Measurements from ENCODE around the gene SUGT1. TPM values are rescaled to one million over a fixed set of nuclear protein-coding genes. Genes with fewer than 3 reads are reported as not detected.
"Not testable (repeated sequence)": the region's sequence is repeated elsewhere in the genome, so short reads cannot be mapped to it uniquely, and the experiment has no call there.

SUGT1 gene
- total RNA-seq, 1 experiment from 2014 or later: 43.2 TPM

GRCh38 chr13:52713894-52714293 lies 61.3 kb downstream of the SUGT1 start:
- TF ChIP-seq TCF7L2 (IDR thresholded peaks at IDR 0.05; ENCODE audit: low read depth, low read length): no peak
- no peak for TF ChIP-seq SIN3A (IDR thresholded peaks at IDR 0.05; ENCODE audit: borderline replicate concordance, insufficient read depth, low read depth, low read length)
- no peak for TF ChIP-seq POLR2AphosphoS5 (IDR thresholded peaks at IDR 0.05; ENCODE audit: low read depth, low read length)
- TF ChIP-seq CTCF (IDR thresholded peaks at IDR 0.05): no peak
- no peak for TF ChIP-seq REST (IDR thresholded peaks at IDR 0.05; ENCODE audit: insufficient read depth in 1 of 2, low read depth in 2 of 2, low read length in 1 of 2)
- Histone ChIP-seq H3K27ac (ENCODE audit: low read length) (no peak overlapping the region), H3K9me3 (ENCODE audit: control insufficient read depth, insufficient read depth, low read depth, low read length) (no peaks in the 10 kb centered on the region), H3K36me3 (ENCODE audit: control insufficient read depth, insufficient read depth, low read length) (no peaks in the 10 kb centered on the region), H3K27me3 (ENCODE audit: control insufficient read depth, insufficient read depth, low read length) (no peaks in the 10 kb centered on the region), H3K4me3 (ENCODE audit: low read depth in 2 of 2, low read length in 2 of 2) (no peak overlapping the region), H3K4me1 (ENCODE audit: control insufficient read depth, insufficient read depth, low read length) (no peaks in the 10 kb centered on the region)
- no TSS peak for BruUV-seq (replicated peaks)
- in situ Hi-C loops (cut with HindIII; ENCODE audit: low pct_unique_long_range_greater_than_20kb, low sequenced_read_pairs) (no loop called here), intact Hi-C loops (cut with micrococcal nuclease; ENCODE audit: unreplicated experiment) (no loop called here)
- DNase-seq (ENCODE audit: low read depth, low spot score) (no peak), ATAC-seq (no peak)
- ChIA-PET POLR2A (no interaction called here), CTCF (no interaction called here)

GRCh38 chr13:52720904-52721303 lies 68.3 kb downstream of the SUGT1 start:
- H3K4me1 ChIP-seq (ENCODE audit: control insufficient read depth, insufficient read depth, low read length); CTCF ChIA-PET; BruUV-seq (replicated peaks): not testable (repeated sequence)

GRCh38 chr13:52721356-52721755 lies 68.7 kb downstream of the SUGT1 start:
- H3K9me3 ChIP-seq (ENCODE audit: control insufficient read depth, insufficient read depth, low read depth, low read length); H3K36me3 ChIP-seq (ENCODE audit: control insufficient read depth, insufficient read depth, low read length); H3K27me3 ChIP-seq (ENCODE audit: control insufficient read depth, insufficient read depth, low read length); H3K4me3 ChIP-seq (ENCODE audit: low read depth in 2 of 2, low read length in 2 of 2); CTCF ChIA-PET; H3K27ac ChIP-seq (ENCODE audit: low read length); DNase-seq (ENCODE audit: low read depth, low spot score); in situ Hi-C loops (cut with HindIII; ENCODE audit: low pct_unique_long_range_greater_than_20kb, low sequenced_read_pairs); ATAC-seq; H3K4me1 ChIP-seq (ENCODE audit: control insufficient read depth, insufficient read depth, low read length); intact Hi-C loops (cut with micrococcal nuclease; ENCODE audit: unreplicated experiment); BruUV-seq (replicated peaks); POLR2A ChIA-PET: not testable (repeated sequence)

More at GRCh38 chr13:52720904-52721303, 68.3 kb downstream of the SUGT1 start:
- POLR2A ChIA-PET; ATAC-seq; H3K27ac ChIP-seq (ENCODE audit: low read length); intact Hi-C loops (cut with micrococcal nuclease; ENCODE audit: unreplicated experiment); in situ Hi-C loops (cut with HindIII; ENCODE audit: low pct_unique_long_range_greater_than_20kb, low sequenced_read_pairs); H3K36me3 ChIP-seq (ENCODE audit: control insufficient read depth, insufficient read depth, low read length); H3K4me3 ChIP-seq (ENCODE audit: low read depth in 2 of 2, low read length in 2 of 2); H3K9me3 ChIP-seq (ENCODE audit: control insufficient read depth, insufficient read depth, low read depth, low read length); H3K27me3 ChIP-seq (ENCODE audit: control insufficient read depth, insufficient read depth, low read length); DNase-seq (ENCODE audit: low read depth, low spot score): not testable (repeated sequence)
